ENCODE data around the gene PER1. TPM values are rescaled to one million over a fixed set of nuclear protein-coding genes. Genes with fewer than 3 reads are reported as not detected.

Gene PER1
- total and polyA plus RNA-seq, 2 of the 13 experiments (the other 11 are each of a cell fraction or from before 2014, with no cell fraction given) = 2.6 to 3.6 TPM

DNA sequence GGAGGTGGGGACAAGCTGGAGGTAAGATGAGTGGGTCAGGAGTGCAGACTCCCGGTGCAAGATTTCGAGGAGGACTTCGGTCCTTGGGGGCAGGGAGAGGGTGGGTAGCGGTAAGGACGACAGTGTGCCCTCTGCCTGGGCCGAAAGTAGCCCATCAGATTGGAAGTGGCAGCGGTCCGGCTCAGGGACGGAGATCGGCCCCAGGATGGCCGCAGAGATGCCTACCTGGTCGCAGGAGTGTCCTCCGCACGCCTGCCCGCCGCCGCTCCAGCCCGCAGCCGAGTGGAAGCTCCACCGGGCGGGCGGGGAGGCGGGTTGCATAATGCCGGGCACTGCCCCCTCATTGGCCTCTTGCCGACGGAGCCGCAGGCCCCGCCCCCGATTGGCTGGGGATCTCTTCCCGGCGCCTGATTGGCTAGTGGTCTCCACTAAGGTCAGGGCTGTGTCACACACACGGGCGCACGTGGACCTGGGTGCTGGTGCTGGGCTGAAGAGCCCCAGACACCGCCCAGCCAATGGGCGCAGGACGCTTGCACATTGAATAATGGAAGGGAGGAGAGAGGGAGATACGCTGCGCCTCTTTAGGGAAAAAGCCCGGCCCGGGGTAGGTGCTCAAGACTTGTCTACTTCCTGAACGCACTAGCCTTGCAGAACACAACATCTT lies at the start of gene PER1 (continued):
- TF ChIP-seq, protein P1, sequence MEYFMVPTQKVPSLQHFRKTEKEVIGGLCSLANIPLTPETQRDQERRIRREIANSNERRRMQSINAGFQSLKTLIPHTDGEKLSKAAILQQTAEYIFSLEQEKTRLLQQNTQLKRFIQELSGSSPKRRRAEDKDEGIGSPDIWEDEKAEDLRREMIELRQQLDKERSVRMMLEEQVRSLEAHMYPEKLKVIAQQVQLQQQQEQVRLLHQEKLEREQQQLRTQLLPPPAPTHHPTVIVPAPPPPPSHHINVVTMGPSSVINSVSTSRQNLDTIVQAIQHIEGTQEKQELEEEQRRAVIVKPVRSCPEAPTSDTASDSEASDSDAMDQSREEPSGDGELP (IDR thresholded peaks at IDR 0.05; ENCODE audit: borderline replicate concordance, low read depth) = no peak
- TF ChIP-seq ZNF703 (CRISPR knock-in tag; IDR thresholded peaks at IDR 0.05; ENCODE audit: borderline replicate concordance) (no peak), ATF7-NPFF (CRISPR knock-in tag; IDR thresholded peaks at IDR 0.05; ENCODE audit: low read depth) (no peak), ZNF263 (CRISPR knock-in tag; IDR thresholded peaks at IDR 0.05) (no peak), RFXANK (CRISPR knock-in tag; IDR thresholded peaks at IDR 0.05) (no peak), NR3C1 (CRISPR knock-in tag; IDR thresholded peaks at IDR 0.05) (no peak), RFX5 (IDR thresholded peaks at IDR 0.05; ENCODE audit: low read depth, low read length) (no peak), IKZF1 (IDR thresholded peaks at IDR 0.05) (no peak), SRSF4 (IDR thresholded peaks at IDR 0.05; ENCODE audit: low read depth, low read length, poor library complexity, severe bottlenecking) (no peak), WIZ (CRISPR knock-in tag; IDR thresholded peaks at IDR 0.05) (no peak), ZNF839 (CRISPR knock-in tag; IDR thresholded peaks at IDR 0.05; ENCODE audit: borderline replicate concordance) (no peak), PCBP2 (optimal IDR thresholded peaks at IDR 0.05; ENCODE audit: low read depth, low read length, poor library complexity, severe bottlenecking) (no peak), ZNF816 (CRISPR knock-in tag; IDR thresholded peaks at IDR 0.05; ENCODE audit: borderline replicate concordance) (no peak), KDM6A (CRISPR knock-in tag; IDR thresholded peaks at IDR 0.05; ENCODE audit: low read depth) (no peak), ZNF615 (CRISPR knock-in tag; IDR thresholded peaks at IDR 0.05; ENCODE audit: borderline replicate concordance) (no peak)
- TF ChIP-seq, protein P2, sequence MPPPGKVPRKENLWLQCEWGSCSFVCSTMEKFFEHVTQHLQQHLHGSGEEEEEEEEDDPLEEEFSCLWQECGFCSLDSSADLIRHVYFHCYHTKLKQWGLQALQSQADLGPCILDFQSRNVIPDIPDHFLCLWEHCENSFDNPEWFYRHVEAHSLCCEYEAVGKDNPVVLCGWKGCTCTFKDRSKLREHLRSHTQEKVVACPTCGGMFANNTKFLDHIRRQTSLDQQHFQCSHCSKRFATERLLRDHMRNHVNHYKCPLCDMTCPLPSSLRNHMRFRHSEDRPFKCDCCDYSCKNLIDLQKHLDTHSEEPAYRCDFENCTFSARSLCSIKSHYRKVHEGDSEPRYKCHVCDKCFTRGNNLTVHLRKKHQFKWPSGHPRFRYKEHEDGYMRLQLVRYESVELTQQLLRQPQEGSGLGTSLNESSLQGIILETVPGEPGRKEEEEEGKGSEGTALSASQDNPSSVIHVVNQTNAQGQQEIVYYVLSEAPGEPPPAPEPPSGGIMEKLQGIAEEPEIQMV (CRISPR knock-in tag; IDR thresholded peaks at IDR 0.05; ENCODE audit: low read depth) = no peak
- TF ChIP-seq, protein P3, sequence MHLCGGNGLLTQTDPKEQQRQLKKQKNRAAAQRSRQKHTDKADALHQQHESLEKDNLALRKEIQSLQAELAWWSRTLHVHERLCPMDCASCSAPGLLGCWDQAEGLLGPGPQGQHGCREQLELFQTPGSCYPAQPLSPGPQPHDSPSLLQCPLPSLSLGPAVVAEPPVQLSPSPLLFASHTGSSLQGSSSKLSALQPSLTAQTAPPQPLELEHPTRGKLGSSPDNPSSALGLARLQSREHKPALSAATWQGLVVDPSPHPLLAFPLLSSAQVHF (CRISPR knock-in tag; IDR thresholded peaks at IDR 0.05) = no peak
- TF ChIP-seq, protein P4, sequence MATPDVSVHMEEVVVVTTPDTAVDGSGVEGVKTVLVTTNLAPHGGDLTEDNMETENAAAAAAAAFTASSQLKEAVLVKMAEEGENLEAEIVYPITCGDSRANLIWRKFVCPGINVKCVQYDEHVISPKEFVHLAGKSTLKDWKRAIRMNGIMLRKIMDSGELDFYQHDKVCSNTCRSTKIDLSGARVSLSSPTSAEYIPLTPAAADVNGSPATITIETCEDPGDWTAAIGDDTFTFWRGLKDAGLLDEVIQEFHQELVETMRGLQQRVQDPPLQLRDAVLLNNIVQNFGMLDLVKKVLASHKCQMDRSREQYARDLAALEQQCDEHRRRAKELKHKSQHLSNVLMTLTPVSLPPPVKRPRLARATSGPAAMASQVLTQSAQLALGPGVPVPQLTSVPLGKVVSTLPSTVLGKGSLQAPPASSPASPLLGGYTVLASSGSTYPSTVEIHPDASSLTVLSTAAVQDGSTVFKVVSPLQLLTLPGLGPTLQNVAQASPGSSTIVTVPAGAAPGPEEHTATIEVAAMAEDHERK (CRISPR knock-in tag; IDR thresholded peaks at IDR 0.05; ENCODE audit: low read depth) = no peak
- TF ChIP-seq, protein P5, sequence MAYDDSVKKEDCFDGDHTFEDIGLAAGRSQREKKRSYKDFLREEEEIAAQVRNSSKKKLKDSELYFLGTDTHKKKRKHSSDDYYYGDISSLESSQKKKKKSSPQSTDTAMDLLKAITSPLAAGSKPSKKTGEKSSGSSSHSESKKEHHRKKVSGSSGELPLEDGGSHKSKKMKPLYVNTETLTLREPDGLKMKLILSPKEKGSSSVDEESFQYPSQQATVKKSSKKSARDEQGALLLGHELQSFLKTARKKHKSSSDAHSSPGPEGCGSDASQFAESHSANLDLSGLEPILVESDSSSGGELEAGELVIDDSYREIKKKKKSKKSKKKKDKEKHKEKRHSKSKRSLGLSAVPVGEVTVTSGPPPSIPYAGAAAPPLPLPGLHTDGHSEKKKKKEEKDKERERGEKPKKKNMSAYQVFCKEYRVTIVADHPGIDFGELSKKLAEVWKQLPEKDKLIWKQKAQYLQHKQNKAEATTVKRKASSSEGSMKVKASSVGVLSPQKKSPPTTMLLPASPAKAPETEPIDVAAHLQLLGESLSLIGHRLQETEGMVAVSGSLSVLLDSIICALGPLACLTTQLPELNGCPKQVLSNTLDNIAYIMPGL (CRISPR knock-in tag; IDR thresholded peaks at IDR 0.05; ENCODE audit: borderline replicate concordance in 1 of 2, low read depth in 1 of 2) = peak; percentile 48 to 59; a peak in 2 of 4 replicates
- TF ChIP-seq, protein P6, sequence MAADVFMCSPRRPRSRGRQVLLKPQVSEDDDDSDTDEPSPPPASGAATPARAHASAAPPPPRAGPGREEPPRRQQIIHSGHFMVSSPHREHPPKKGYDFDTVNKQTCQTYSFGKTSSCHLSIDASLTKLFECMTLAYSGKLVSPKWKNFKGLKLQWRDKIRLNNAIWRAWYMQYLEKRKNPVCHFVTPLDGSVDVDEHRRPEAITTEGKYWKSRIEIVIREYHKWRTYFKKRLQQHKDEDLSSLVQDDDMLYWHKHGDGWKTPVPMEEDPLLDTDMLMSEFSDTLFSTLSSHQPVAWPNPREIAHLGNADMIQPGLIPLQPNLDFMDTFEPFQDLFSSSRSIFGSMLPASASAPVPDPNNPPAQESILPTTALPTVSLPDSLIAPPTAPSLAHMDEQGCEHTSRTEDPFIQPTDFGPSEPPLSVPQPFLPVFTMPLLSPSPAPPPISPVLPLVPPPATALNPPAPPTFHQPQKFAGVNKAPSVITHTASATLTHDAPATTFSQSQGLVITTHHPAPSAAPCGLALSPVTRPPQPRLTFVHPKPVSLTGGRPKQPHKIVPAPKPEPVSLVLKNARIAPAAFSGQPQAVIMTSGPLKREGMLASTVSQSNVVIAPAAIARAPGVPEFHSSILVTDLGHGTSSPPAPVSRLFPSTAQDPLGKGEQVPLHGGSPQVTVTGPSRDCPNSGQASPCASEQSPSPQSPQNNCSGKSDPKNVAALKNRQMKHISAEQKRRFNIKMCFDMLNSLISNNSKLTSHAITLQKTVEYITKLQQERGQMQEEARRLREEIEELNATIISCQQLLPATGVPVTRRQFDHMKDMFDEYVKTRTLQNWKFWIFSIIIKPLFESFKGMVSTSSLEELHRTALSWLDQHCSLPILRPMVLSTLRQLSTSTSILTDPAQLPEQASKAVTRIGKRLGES (CRISPR knock-in tag; IDR thresholded peaks at IDR 0.05; ENCODE audit: borderline replicate concordance) = no peak

Measured in HepG2 (cell line).